ENCODE data around the gene CRP.
"Not testable (repeated sequence)": the region's sequence is repeated elsewhere in the genome, so short reads cannot be mapped to it uniquely, and the experiment has no call there.

CRP gene, protein sequence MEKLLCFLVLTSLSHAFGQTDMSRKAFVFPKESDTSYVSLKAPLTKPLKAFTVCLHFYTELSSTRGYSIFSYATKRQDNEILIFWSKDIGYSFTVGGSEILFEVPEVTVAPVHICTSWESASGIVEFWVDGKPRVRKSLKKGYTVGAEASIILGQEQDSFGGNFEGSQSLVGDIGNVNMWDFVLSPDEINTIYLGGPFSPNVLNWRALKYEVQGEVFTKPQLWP

DNA sequence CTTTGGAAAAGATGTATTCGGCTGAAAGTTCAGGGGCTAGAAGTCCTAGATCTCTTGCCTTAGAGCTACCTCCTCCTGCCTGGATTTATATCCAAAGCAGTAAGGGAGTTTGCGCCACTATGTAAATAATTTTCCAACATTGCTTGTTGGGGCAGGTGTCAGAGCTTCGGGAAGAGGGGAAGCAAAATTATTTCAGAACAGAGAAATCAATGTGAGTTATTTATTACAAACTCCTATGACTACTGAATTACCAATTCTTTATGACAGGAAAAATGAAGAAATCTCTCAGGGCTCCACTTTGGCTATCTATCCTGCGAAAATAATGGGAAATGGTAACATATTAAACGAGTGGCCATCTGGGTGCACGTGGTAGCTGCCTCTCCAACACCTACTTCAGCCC lies at the start of gene CRP:
TSS of gene CRP (minus strand) at position 61 of the 400 bp plus-strand sequence. CDS start 104 bp downstream, outside the sequence.
- no peak for DNase-seq

DNA sequence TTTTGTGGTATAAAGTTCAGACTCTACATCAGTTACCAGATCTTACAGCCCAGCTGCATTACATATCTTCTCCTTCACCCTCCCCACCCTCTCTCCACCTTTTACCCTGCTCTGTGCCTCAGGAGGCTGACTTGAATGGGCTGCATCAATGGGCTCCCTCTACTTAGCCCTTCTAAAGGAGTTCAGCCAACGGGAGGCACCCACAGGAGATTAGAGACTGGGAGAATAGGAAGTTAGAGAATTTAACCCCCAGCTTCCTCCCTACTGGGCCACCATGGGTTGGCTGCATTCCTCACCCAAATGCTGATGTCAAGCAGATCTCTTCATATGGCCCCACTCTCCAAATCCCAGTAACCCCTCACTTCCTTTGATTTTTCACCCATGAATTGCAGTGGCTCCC lies 49.3 kb upstream of the CRP start:
- DNase-seq = no peak

DNA sequence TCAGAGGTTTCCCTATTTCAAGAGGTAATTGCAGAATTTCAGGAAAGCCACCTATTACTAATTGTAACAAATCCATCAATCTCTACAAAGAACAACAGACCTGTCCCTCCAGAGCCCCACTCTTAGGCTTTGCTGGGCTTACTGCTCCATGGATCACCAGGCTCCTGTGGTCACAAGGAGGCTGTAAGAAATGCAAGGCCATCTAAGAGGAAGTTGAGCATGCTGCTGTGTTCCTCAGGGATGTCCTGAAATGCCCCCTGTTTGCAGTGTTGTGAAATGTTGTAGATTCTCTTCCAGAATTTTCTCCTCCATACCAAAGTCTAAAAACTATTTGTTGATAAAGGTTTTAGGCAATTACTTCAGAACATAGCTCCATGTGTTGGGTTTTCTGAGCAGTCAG lies 42.0 kb upstream of the CRP start:
- DNase-seq = no peak

DNA sequence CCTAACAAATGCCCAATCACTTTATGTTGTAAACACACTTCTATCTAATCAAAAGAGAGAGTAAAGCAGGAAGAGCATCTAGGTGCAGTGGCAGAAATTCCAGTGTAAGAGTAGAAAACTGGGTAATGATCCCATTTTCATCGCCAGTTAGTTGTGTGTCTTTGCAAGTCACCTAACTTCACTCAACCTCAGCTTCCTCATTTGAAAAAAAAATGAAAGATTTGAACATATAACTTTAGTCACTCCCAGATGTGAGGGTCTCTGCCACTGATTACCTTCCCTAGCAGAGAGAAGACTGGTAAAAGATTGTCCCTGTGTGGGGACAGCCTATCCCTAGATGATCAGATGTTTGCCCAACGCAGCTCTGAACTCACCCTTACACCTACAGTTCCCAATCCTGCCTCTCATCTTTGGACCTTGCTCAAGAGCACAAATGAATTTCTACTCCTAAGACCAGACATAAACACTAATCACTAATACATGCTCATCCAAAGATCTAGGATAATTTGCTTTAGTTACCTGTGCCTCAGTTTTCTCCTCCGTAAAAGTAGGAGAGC lies 41.1 kb upstream of the CRP start:
- DNase-seq = no peak

DNA sequence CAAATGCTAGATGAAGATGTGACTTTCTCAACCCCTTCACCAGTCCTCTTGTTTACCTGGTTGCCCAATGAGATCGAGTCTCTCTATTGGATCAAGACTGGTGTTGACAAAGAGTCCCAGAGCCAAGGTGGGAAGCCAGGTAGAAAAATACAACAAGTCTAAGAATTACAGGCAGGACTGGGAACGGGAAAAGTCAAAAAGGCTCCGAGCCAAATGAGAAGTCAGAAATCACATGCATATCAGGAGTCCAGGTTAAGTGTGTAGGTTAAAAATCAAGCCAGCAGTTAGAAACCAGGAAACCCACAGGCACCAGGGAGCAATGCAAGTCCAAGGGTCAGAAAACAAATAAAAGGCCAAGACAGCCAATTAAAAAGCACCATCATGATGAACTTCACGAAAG lies 39.0 kb upstream of the CRP start:
- no peak for DNase-seq

DNA sequence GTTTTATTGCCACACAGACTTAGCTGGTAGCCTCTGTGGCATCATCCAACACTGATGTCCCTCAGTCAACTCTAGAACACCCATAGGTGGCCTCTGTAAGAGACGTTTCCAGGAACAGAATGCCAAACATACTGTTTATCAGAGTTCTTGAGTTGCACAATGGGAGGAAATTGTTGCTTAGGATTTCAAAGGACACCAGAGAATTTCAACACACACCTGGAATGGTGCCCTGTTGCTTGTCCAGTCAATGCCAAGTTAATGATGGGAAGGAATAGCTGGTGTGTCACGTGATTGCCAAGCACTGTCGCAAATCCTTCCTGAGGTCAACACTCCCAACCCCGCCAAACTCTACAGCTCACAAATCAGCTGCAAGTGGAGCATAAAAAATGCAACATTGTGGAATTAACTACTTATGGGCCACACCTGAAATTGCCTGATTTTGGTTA lies 37.8 kb upstream of the CRP start:
- no peak for DNase-seq

DNA sequence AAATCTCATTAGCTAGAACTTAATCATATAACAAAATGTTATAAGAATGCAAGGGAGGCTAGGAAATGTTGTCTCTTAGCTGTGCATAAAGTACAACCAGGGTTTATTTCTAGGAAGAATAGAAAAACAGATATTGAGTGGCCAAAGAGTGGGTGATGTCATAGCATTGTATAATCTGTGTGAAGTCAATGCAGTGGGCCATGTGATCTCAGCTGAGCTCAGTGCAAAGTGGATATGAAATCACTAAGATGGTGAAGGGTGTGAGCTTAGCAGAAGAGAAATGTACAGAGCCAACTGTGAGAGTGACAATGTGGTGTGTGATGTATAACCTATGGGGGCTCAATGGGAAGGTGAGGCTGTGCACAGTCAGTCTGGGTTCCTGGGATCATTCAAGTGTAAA lies 36.6 kb upstream of the CRP start:
- DNase-seq = no peak

DNA sequence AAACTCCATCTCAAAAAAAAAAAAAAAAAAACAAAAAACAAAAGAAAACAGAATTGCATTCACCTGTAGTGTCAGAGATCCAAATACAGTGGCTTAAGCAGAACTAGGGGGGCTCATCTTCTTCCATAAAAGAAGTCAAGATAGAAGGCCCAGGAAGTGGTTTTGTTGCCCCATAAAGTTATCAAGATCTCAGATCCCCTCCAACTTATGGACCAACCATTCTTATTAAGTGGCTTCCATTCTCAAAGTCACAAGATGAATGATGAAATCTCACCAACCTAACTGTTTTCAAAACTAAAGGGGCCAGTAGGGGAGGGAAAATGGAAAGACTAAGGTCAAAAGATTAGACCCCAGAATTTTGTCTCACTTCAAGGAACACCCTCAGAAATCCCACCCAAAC lies 36.2 kb upstream of the CRP start:
- DNase-seq = no peak

DNA sequence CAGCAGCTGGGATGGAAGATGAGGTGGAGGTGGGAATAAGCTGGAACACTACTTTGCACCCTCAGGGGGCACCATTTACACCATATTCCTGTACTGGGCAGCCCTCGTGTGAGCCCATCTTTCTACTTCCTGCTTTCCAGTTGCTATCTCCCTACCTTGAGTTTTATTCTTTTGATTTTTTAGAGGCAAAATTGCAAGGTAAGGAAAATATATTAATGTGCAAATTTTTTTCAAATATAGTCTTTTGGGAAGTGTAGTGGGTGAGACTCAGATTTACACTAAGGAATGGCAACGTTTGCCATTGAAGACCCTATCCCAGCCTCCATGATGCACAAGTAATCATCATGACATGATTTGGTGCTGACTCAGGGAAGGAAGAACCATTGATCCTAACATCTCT lies 35.2 kb upstream of the CRP start:
- DNase-seq = no peak

DNA sequence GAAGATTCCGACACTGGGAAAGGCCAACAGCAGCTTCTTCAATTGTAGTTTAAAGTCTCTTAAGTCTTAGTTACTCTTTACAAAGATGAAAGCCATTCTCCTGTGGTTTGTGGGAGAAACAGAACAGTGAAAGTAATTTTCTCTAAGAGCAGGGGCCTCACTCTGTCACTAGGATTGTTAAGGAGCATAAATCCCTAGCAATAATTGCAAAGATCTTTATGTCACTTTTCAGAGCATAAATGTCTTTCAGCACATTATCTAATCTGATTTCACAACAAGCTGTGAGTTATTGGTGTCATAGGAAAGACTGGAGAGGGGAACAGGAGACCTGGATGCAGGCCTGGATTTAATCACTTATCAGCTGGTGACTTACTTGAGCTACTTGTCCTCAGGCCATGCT lies 34.0 kb upstream of the CRP start:
- DNase-seq = no peak

DNA sequence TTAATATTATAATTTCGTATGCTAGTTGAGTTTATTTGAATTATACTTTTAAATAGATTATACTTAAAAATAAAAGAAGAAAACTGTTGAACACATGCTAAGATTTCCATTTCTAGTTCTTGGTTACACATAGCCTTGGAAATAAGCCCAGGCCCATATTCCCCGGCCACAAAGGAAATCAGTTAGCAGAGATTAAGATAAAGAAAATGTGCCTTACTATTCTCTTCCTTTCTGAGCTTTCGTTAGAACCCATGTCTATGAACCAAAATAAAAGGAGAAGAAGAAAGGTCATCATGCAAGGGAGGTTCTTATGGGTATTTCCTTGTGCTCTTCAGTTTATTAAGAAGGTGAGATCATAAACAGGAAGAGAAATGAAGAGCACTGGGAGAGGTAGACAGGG lies 32.3 kb upstream of the CRP start:
- no peak for DNase-seq

DNA sequence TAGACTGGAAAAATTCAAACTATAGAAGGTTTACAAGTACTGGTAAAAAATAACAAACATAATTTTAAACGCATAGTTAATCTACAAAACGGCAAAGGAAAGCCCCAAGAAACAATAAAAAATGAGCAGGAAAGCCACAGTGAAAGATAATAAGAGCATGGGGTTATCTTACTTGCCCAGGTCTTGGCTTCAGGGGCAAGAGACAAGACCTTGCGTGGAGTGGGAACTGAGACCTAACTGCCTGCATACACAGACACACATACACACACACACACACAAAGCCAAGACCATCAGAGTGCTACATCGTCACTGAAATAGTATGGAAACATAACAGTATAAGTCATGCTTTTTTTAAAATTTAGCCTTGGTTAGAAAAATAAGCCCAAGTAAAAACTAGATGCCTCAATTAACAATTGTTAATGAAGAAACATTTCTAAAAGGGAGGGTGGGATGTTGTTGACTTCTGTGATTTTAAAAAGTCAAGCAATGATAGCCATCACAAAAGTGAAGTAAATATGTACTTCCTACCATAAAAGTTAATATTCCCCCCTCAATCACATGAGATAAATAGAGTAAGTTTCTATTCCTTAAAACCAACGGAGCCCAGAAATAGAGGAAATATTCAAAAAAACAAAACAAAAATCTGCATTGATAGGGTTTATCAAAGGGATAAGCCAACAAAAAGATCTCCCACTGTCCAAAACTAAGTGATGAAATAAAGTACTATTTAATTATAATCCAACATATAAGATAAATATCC lies 29.4 kb upstream of the CRP start:
- no peak for DNase-seq

DNA sequence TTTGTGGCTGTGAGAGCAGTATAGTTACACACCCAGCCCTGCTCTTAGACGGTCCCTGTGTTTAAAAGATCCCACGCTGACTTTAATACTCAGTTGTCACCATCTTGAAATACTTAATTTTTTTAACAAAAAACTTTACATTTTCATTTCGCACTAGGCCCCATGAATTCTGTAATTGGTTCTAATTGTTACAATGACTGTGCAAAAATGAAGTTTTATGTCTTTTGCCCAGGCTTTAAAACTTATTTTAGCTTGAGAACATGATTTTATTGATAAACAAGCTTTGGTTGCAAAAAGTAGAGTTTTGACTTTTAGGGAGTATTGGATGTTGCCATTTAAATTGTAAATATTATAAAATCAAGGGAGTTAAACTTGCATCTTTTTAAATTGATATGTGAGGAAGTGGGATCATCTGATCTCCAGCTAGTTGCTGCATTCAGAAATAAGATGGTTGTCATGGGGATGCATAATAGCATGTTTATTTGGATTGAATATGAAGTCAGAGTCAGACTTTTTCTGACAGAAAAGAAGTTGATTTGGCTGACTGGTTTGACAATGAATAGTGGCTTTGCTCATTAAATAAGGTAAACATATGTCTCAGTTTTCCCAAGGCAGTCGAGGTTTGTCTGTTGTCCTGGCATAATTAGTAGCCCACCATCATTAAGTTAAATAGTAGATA lies 23.0 kb upstream of the CRP start:
- no peak for DNase-seq

DNA sequence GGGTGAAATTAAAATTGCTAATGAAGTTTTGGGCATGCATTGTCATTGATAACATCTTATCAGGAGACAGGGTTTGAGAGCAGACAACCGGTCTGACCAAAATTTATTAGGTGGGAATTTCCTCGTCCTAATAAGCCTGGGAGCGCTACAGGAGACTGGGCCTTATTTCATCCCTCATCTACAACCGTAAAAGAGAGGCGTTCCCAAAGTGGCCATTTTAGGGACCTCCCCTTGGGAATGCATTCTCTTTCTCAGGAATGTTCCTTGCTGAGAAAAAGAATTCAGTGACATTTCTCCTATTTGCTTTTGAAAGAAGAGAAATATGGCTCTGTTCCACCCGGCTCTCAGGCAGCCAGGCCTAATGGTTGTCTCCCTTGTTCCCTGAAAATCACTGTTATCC lies 8.8 kb upstream of the CRP start:
- not testable (repeated sequence) for DNase-seq

DNA sequence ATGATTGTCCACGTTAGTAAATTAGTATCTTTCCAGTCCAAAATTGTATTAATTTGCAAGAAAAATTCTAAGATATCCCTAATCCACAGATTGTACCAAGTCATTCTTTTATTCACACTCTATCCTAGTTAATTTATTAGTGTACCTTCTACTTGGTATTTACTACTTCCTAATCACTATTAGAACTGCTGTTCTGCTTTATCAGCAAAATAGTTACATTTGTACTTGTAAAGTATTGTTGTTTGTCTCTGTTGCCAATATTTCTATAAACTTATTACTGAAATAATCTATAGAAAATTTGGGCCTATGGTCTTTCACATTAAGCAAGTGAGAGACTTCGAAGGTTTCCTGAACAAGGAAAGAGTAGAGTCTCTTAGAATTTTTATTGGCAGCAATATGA lies 5.6 kb upstream of the CRP start:
- DNase-seq = no peak

DNA sequence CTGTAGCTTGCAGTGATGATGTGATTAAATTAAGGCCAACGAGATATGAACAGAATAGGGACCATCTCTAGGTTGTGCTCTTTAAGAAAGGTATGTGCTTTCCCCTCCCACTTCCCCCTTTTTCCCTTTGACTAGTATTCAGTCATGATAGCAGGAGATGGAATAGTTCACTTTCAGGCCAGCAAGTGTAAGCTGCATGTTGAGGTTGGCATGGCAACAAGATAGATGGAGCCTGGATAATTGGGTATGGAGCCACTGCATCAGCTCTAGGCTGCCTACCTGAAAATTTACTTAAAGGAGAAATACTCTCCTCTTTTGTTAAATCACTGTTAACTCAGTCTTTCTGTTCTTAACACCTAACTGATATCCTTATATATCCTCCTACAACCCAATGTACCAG lies 1.5 kb upstream of the CRP start:
- DNase-seq = no peak

DNA sequence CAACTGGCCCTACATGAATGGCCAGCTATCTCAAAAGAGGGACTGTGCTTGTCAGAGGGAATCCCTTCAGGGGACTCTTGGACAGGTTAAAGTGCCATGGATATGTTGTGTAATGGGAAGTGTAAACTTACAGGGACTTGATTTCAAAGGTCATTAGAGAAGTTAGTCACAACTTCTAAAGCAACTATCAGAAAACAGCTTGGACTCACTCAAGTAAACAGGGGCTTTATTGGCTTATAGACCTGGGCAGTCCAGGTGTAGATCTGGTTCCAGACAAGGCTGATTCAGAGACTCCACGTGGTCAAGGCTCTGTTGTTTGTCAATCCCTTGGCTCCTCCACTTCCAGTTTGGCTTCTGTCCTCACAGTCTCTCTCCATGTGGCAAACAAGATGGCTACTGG lies 2.3 kb downstream of the CRP start:
- DNase-seq = no peak

DNA sequence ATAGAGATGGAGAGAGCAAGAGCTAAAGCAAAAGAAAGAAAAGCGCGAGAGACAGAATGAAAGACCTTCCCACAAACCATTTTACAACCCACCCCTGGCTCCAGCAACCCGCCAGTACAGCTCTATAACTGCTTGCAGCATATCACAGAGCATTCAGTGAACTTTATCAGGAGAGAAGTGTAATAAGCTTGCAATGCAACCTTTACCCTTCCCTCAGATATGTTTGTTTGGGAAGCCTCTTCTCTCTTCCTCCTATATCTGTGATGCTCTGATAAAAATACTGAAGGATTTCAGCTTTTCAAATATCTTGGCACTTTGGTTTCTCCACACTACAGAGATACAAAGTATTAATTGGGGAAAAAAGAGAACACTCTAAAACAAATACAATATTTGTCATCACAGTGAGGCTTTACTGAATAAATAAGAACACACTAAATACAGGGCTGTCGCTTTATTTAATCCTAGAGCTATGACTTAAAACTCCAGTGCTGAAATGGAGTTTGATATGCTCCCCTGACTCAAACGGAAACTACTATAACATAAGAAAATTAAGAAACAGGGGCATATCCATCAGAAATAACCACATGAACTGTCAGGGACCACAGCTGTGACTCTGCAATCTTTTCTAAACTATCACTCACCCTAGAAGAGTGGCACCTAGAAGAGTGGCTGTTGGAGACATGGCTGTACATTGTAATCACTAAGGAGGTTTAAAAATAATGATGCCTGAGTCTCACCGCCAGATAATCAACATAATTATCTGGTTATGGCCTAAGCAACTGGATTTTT lies 6.7 kb downstream of the CRP start:
- DNase-seq = no peak

DNA sequence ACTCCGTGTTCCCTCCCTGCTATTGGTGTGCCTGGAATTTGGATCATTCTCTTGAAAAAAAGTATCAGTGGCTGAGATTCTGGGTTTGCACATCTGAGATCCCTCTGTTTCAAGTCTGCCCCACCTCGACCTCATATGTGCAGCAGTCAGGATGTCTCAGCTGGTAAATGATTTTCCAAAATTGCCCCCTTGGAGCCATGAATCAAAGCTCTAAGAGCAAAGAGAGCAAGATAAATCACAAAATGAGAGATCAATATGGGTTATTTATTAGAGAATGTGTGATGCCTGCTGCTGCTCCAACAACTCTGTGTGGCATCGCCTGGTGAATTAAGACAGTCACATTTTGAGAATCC lies 8.5 kb downstream of the CRP start:
- no peak for DNase-seq

DNA sequence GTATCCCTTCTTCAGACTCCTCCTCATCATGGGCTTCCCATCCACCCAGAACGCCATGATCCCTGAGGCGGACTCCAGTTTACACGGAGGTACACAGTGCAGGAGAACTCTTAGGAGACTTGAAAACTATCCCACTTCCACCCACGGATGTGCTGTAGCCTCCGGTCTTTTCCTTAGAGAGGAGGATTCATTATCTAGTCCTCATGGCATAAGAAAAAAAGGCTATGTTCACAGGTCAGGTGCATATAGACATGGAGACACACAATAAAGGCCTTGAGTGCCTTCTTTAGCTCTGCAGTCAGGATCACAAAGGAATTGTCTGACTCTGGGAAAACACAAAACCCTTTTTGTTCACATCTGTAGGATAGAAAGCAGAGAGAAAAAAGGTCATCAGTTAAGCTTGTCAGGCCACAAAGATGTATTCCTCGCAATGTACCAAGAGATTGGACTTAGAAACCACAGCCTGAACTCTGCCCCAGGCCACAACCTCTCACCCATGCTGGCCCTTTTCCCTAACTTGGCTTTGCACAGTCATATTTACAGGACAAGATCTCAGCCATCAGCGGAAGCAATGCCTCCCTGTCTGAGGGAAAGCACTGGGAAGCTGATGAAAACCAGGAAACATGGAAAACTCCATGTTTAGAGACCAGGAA lies 9.0 kb downstream of the CRP start:
- no peak for DNase-seq

DNA sequence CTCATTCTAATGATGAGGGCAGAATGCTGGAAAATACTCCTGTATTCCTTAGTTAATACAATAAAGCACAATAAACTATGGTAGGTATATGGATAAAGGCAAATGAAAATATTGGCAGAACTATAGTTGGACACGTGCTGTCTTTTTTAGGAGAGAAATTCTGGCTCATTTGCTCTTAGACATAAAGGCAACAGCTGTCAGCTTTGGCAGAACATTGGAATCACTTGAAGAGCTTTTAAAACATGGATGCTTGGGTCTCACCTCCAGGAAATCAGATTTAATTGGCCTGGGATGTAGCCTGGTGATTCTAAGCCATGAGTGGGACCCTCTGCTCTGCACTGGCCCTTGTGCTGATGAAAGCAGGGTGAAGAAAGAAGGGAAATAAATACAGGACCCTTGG lies 9.9 kb downstream of the CRP start:
- no peak for DNase-seq

DNA sequence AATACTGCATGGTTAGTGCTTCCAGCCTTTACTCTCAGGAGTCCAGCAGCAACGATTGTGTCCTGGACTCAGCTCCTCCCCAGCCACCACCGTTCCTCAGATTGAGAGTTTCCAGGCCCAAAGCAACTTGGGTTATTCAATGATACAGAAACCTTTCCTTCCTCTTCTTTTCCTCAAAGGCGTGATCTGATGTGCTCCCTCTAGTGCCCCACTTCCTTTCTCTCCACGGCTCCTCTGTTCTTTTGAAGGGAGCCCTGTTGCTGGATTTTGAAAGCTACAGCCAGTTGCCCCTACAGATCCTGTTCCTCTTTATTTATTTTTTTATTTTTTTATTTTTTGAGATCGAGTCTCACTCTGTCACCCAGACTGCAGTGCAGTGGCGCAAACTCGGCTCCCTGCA lies 14.1 kb downstream of the CRP start:
- no peak for DNase-seq

DNA sequence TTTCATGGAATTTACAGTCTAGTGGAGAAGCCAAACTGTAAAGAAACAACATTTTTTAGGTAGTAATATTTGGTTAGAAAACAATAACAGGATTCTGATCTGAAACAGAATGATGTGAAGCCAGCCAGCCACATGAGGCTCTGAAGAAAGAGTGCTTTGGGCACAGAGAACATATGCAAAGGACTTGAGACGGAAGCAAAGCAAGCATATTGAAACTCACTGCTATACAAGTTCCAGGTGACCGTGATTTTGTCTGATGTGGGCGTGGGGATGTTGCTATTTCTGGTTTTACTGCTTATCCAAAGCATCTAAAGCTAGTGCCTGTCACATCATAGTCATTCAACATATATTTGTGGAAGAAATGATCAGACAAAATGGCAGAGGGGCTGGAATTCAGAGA lies 14.7 kb downstream of the CRP start:
- no peak for DNase-seq
